ENCODE data around the gene PMAIP1. TPM values are rescaled to one million over a fixed set of nuclear protein-coding genes. Genes with fewer than 3 reads are reported as not detected.

PMAIP1 gene
- polyA plus RNA-seq, 1 of the 3 experiments (the other 2 are of a cell fraction) = 76.9 TPM

DNA sequence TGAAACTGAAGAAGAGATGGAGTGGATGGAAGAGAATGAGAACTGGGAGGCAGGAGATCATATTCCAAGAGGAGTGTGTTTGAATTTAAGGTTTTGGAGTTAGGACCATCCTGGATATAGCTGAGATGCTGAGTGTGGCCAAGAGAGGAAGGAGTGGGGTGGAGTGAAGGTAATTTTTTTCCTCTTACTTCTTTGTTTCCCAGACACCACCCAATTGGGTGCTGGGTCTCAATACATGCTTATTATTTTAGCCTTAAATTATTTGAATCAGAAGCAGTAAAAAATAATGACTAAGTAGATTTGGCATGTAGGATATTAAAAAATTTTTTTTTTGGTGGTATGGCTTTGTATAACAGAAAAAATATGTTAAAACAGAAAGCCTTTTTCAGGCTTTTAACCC is 39.3 kb downstream of the PMAIP1 start:
- Histone ChIP-seq H3K79me2 (ENCODE audit: insufficient read depth) (no peaks in the 10 kb centered on the region), H3K27me3 (ENCODE audit: insufficient read depth) (no peaks in the 10 kb centered on the region), H3K27ac (ENCODE audit: low read depth in 2 of 2, low read length in 1 of 2) (no peak overlapping the region), H4K20me1 (ENCODE audit: insufficient read depth) (no peaks in the 10 kb centered on the region), H3K9me3 (no peaks in the 10 kb centered on the region), H3K4me1 (ENCODE audit: control insufficient read depth in 1 of 2, insufficient read depth in 2 of 2, low read depth in 1 of 2, low read length in 1 of 2) (peaks cover 0 to 5% of the 10 kb centered on the region in 2 experiments; a peak in 1 of 4 replicates), H3K9ac (no peak overlapping the region), H3F3A (replicated peaks; ENCODE audit: insufficient read depth) (no peaks in the 10 kb centered on the region), H3K4me2 (no peak overlapping the region), H3K36me3 (replicated peaks in 1 of 2; ENCODE audit: control insufficient read depth in 1 of 2, insufficient read depth in 2 of 2, low read length in 1 of 2) (no peaks in the 10 kb centered on the region), H3K4me3 (ENCODE audit: low read depth in 2 of 2, low read length in 1 of 2) (no peak overlapping the region), H2AFZ (ENCODE audit: low read depth) (no peak overlapping the region), H3K9me2 (no peaks in the 10 kb centered on the region)
- DNase-seq = no peak
- POLR2A ChIA-PET = no interaction called here
- TF ChIP-seq MXI1 (IDR thresholded peaks at IDR 0.05; ENCODE audit: low read depth, low read length) (no peak), MEF2A (IDR thresholded peaks at IDR 0.05; ENCODE audit: borderline replicate concordance, low read depth) (no peak), EP300 (IDR thresholded peaks at IDR 0.05; ENCODE audit: borderline replicate concordance in 1 of 2, low read depth in 1 of 2, low read length in 1 of 2) (no peak), GABPA (IDR thresholded peaks at IDR 0.05; ENCODE audit: low read depth) (no peak), FOXM1 (IDR thresholded peaks at IDR 0.05; ENCODE audit: low read depth) (no peak), SMC3 (IDR thresholded peaks at IDR 0.05; ENCODE audit: low read depth, low read length) (no peak), RCOR1 (IDR thresholded peaks at IDR 0.05; ENCODE audit: low read length) (no peak), YY1 (IDR thresholded peaks at IDR 0.05; ENCODE audit: low read depth) (no peak), NRF1 (IDR thresholded peaks at IDR 0.05; ENCODE audit: low read depth, low read length) (no peak), RXRA (IDR thresholded peaks at IDR 0.05; ENCODE audit: borderline replicate concordance, low read depth) (no peak), NFIC (IDR thresholded peaks at IDR 0.05; ENCODE audit: borderline replicate concordance) (no peak), JUND (IDR thresholded peaks at IDR 0.05) (no peak), USF1 (IDR thresholded peaks at IDR 0.05; ENCODE audit: borderline replicate concordance, low read depth) (no peak), POLR2AphosphoS5 (IDR thresholded peaks at IDR 0.05; ENCODE audit: low read depth, low read length) (no peak), RAD21 (IDR thresholded peaks at IDR 0.05; ENCODE audit: low read length) (no peak), FOSL2 (IDR thresholded peaks at IDR 0.05; ENCODE audit: borderline replicate concordance, low read depth) (no peak)
- TF ChIP-seq, protein P1, sequence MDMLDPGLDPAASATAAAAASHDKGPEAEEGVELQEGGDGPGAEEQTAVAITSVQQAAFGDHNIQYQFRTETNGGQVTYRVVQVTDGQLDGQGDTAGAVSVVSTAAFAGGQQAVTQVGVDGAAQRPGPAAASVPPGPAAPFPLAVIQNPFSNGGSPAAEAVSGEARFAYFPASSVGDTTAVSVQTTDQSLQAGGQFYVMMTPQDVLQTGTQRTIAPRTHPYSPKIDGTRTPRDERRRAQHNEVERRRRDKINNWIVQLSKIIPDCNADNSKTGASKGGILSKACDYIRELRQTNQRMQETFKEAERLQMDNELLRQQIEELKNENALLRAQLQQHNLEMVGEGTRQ (IDR thresholded peaks at IDR 0.05; ENCODE audit: borderline replicate concordance, low read depth, low read length) = no peak
- CTCF ChIA-PET = interaction anchor here (0.6 kb wide), 1 partner anchor 154 kb away, joined by 3 read pairs; no protein-coding TSS in a partner anchor

DNA sequence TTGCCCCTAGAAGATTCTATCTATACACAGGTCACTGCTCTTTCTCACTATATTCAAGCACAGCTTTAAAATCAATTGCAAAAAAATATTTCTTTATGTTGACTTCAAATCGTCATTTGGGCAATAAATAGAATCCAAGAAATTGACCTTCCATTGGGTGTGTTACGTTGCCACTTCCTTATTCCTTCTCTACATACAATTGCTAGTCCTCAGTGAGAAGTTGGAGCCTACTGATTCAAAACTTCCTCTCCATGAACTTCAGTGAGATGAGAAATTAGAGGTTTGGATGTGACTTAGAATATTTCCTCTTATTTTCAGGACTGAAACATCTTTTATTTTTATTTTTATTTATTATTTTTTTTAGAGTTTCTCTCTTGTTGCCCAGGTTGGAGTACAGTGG is 40.3 kb downstream of the PMAIP1 start:
- H3K4me3 ChIP-seq (ENCODE audit: low read depth in 2 of 2, low read length in 1 of 2) = no peak overlapping the region
- ChIA-PET CTCF (no interaction called here), POLR2A (no interaction called here)
- H3K9me3 ChIP-seq = no peaks in the 10 kb centered on the region
- 79% methylated on average over 2 of the region's 2 CpGs for WGBS (ENCODE audit: low lambda C conversion rate)
- H3K4me2 ChIP-seq = no peak overlapping the region
- H3K4me1 ChIP-seq (ENCODE audit: control insufficient read depth in 1 of 2, insufficient read depth in 2 of 2, low read depth in 1 of 2, low read length in 1 of 2) = peaks cover 0 to 5% of the 10 kb centered on the region in 2 experiments; a peak in 1 of 4 replicates
- no peaks in the 10 kb centered on the region for H3K27me3 ChIP-seq (ENCODE audit: insufficient read depth)
- H3K27ac ChIP-seq (ENCODE audit: low read depth in 2 of 2, low read length in 1 of 2) = no peak overlapping the region
- no peaks in the 10 kb centered on the region for H3K9me2 ChIP-seq
- no peaks in the 10 kb centered on the region for H3K79me2 ChIP-seq (ENCODE audit: insufficient read depth)
- H3F3A ChIP-seq (replicated peaks; ENCODE audit: insufficient read depth) = no peaks in the 10 kb centered on the region
- DNase-seq = no peak
- no peak overlapping the region for H2AFZ ChIP-seq (ENCODE audit: low read depth)
- H3K36me3 ChIP-seq (replicated peaks in 1 of 2; ENCODE audit: control insufficient read depth in 1 of 2, insufficient read depth in 2 of 2, low read length in 1 of 2) = no peaks in the 10 kb centered on the region
- H3K9ac ChIP-seq = no peak overlapping the region
- H4K20me1 ChIP-seq (ENCODE audit: insufficient read depth) = no peaks in the 10 kb centered on the region
- TF ChIP-seq NFIC (IDR thresholded peaks at IDR 0.05; ENCODE audit: borderline replicate concordance) (no peak), FOXM1 (IDR thresholded peaks at IDR 0.05; ENCODE audit: low read depth) (no peak), MAX (IDR thresholded peaks at IDR 0.05; ENCODE audit: low read depth) (no peak), YY1 (IDR thresholded peaks at IDR 0.05; ENCODE audit: low read depth) (no peak), NRF1 (IDR thresholded peaks at IDR 0.05; ENCODE audit: low read depth, low read length) (no peak), TCF12 (IDR thresholded peaks at IDR 0.05) (no peak), MEF2A (IDR thresholded peaks at IDR 0.05; ENCODE audit: borderline replicate concordance, low read depth) (no peak), FOSL2 (IDR thresholded peaks at IDR 0.05; ENCODE audit: borderline replicate concordance, low read depth) (no peak), GATA2 (CRISPR knock-in tag; IDR thresholded peaks at IDR 0.05) (no peak), SMC3 (IDR thresholded peaks at IDR 0.05; ENCODE audit: low read depth, low read length) (no peak), TEAD4 (IDR thresholded peaks at IDR 0.05; ENCODE audit: borderline replicate concordance, insufficient read depth) (no peak), PBX3 (IDR thresholded peaks at IDR 0.05) (no peak), RAD21 (IDR thresholded peaks at IDR 0.05; ENCODE audit: low read length) (no peak), FOXJ3 (CRISPR knock-in tag; IDR thresholded peaks at IDR 0.05) (no peak)
- TF ChIP-seq, protein P2, sequence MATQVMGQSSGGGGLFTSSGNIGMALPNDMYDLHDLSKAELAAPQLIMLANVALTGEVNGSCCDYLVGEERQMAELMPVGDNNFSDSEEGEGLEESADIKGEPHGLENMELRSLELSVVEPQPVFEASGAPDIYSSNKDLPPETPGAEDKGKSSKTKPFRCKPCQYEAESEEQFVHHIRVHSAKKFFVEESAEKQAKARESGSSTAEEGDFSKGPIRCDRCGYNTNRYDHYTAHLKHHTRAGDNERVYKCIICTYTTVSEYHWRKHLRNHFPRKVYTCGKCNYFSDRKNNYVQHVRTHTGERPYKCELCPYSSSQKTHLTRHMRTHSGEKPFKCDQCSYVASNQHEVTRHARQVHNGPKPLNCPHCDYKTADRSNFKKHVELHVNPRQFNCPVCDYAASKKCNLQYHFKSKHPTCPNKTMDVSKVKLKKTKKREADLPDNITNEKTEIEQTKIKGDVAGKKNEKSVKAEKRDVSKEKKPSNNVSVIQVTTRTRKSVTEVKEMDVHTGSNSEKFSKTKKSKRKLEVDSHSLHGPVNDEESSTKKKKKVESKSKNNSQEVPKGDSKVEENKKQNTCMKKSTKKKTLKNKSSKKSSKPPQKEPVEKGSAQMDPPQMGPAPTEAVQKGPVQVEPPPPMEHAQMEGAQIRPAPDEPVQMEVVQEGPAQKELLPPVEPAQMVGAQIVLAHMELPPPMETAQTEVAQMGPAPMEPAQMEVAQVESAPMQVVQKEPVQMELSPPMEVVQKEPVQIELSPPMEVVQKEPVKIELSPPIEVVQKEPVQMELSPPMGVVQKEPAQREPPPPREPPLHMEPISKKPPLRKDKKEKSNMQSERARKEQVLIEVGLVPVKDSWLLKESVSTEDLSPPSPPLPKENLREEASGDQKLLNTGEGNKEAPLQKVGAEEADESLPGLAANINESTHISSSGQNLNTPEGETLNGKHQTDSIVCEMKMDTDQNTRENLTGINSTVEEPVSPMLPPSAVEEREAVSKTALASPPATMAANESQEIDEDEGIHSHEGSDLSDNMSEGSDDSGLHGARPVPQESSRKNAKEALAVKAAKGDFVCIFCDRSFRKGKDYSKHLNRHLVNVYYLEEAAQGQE (IDR thresholded peaks at IDR 0.05; ENCODE audit: low read depth, low read length) = no peak
